VCaP (cell line): ENCODE results near the gene FERMT3.

ENCODE experiments used
- H3K27ac ChIP-seq: fragments of 450-650 bp; 2 replicates; pipeline ENCODE4 v1.5.1; 2017
- TF ChIP-seq, protein P1 (sequence below): fragments of 450-650 bp; conservative IDR thresholded peaks from 2 replicates; pipeline ENCODE4 v1.5.1; 2017; ENCODE audit warnings: mild to moderate bottlenecking, moderate library complexity

The FERMT3 gene

GRCh38 chr11:64249038-64249437, 42.5 kb downstream of the FERMT3 start:
- peak overlapping the region; percentile 95; the same call in 1 of the 2 replicates for H3K27ac ChIP-seq
- TF ChIP-seq, protein P1, sequence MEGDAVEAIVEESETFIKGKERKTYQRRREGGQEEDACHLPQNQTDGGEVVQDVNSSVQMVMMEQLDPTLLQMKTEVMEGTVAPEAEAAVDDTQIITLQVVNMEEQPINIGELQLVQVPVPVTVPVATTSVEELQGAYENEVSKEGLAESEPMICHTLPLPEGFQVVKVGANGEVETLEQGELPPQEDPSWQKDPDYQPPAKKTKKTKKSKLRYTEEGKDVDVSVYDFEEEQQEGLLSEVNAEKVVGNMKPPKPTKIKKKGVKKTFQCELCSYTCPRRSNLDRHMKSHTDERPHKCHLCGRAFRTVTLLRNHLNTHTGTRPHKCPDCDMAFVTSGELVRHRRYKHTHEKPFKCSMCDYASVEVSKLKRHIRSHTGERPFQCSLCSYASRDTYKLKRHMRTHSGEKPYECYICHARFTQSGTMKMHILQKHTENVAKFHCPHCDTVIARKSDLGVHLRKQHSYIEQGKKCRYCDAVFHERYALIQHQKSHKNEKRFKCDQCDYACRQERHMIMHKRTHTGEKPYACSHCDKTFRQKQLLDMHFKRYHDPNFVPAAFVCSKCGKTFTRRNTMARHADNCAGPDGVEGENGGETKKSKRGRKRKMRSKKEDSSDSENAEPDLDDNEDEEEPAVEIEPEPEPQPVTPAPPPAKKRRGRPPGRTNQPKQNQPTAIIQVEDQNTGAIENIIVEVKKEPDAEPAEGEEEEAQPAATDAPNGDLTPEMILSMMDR, result no peak

GRCh38 chr11:64249563-64250414, 43.3 kb downstream of the FERMT3 start:
- peak overlapping the region; percentile 89; the same call in 1 of the 2 replicates for H3K27ac ChIP-seq
- TF ChIP-seq, protein P1, result no peak

GRCh38 chr11:64250415-64251015, 44.0 kb downstream of the FERMT3 start:
- TF ChIP-seq, protein P1, result no peak
- H3K27ac ChIP-seq, result peak overlapping the region; percentile 89

GRCh38 chr11:64251016-64251752, 44.7 kb downstream of the FERMT3 start, which contains the start of gene PLCB3:
Gene PLCB3 (plus strand): TSS chr11:64251530. CDS start chr11:64251650, 120 bp downstream.
- peak within 1 kb of the TSS; percentile 89 for H3K27ac ChIP-seq
- TF ChIP-seq, protein P1, result peak; percentile 100

DNA sequence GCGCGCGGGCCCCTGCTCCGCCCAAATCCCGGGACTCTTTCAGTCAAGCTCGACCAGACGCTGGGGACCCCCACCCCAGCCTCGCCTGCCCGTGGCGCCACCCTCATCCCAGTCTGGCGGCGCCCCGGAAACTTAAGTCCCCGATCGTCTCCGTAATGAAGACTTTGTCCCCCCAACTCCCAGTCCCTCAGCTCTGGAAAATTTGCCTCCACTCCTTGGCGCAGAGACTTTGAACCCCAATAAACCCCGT, 45.2 kb downstream of the FERMT3 start:
- TF ChIP-seq, protein P1, result no peak
- peak overlapping the region; percentile 89 for H3K27ac ChIP-seq

GRCh38 chr11:64252003-64252872, 45.7 kb downstream of the FERMT3 start:
- TF ChIP-seq, protein P1, result no peak
- peak overlapping the region; percentile 89 for H3K27ac ChIP-seq
